ELF-1 (cell line): Measurements from ENCODE around the gene AKAP6.
"Not testable (repeated sequence)": the region's sequence is repeated elsewhere in the genome, so short reads cannot be mapped to it uniquely, and the experiment has no call there.

Experiments used
- DNase-seq: peaks from one replicate; pipeline ENCODE4 v3.0.0-alpha.2; 2016; ENCODE audit warnings: low read depth, low spot score

AKAP6 gene

DNA sequence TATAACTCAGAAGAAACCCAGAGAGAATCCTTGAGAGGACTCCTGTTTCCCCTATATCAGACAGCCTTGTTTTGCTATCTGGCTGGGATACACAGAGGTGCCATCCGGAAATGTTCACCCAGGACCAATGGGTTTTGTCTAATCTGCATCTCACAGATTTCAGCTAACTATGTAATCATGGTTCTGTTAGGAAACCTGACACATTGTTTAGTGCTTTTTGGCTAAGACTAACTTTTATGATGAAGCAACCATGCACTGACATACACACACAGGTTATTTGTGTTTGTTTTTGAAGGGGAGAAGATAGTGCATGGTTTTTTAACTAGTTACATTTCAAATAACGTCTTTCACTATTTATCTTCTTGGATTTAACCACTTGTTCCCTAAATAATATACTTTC, 245.2 kb downstream of the AKAP6 start:
- DNase-seq = no peak

GRCh38 chr14:32576088-32576795, 247.1 kb downstream of the AKAP6 start:
- no peak for DNase-seq

DNA sequence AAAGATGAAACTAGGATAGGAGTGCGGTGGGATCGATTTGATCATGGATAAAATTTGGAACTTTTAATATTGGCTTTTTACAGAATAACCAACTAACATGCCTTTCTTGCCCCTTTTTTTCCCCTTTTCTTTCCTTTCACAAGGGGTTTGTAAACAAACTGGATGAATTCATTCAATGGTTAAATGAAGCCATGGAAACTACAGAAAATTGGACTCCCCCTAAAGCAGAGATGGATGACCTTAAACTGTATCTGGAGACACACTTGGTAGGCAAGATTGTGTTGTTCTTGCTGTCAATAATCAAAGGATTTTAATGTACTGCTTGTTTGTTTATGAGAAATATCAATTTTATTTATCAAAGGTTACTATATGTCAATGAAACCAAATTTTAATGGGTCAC, 247.9 kb downstream of the AKAP6 start:
- no peak for DNase-seq

- DNase-seq = no peak
These were observed 249.1 kb downstream of the AKAP6 start for GRCh38 chr14:32578181-32578580.

- not testable (repeated sequence) for DNase-seq
These were observed 254.3 kb downstream of the AKAP6 start for GRCh38 chr14:32583427-32583826.

DNA sequence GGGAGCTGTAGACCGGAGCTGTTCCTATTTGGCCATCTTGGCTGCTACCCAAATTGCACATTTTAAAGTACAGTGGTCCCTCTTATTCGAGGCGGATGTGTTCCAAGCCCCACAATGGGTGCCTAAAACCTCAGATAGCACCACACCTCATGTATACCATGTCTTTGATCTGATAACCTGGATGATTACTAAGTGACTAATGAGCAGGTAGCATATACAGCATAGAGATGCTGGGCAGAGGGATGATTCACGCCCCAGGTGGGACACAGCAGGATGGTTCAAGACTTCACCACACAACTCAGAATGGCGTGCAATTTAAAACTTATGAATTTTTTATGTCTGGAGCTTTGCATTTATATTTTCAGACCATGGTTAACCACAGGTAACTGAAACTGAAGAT, 255.0 kb downstream of the AKAP6 start:
- no peak for DNase-seq

- DNase-seq = no peak
These were observed 258.4 kb downstream of the AKAP6 start for GRCh38 chr14:32587461-32587860.

GRCh38 chr14:32588448-32589320, 259.6 kb downstream of the AKAP6 start:
- DNase-seq = no peak

DNA sequence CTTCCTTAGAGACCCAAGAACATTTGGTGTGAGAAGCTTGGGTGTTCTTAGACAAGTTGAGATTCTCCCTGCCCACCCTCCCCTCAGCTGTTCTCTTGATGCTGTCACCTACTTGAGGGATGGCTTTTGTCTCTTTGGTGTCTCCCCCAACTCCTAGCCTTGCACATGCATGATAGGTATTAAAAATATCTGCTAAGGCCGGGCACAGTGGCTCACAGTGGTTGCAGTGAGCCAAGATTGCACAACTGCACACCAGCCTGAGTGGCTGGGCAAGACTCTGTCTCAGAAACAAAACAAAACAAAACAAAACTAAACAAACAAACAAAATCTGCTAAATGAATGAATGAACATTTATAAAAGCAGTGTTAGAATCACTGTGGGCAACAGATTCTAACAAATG, 261.1 kb downstream of the AKAP6 start:
- no peak for DNase-seq

GRCh38 chr14:32593290-32593942, 264.3 kb downstream of the AKAP6 start:
- DNase-seq = no peak

DNA sequence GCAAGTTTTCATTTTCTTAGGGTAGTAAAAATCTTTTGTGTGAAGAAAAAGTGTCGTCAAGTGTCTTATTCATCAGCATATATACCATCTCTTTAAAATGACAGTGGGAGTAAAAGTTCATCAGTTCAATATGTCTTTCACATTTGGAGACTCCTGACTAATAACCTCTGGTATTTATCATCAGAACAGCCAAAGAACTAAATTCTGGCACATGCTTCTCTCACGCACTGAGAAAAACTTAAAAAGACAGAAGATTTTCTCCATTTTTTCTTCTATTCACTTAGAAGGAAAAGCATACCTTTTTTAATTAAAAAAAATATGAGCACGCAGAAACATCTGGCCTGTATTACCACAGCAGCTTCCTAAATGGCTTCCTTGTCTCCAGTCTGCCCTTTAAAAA, 265.7 kb downstream of the AKAP6 start:
- DNase-seq = no peak

DNA sequence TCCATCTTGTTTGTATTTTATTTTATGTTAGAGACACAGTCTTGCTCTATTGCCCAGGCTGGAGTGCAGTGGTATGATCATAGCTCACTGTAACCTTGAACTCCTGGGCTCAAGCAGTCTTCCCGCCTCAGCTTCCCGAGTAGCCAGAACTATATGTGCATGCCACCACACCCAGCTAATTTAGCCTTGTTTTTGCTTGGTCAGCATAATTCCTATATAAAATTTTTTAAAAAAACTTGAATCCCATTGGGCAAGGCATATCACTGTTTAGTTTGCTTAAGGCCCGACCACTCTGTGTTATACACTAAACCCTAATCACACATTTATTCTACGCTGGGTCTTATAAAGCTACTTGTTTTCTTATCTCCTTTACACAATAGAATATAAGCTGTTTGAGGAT, 266.4 kb downstream of the AKAP6 start:
- DNase-seq = no peak

GRCh38 chr14:32596390-32596789, 267.3 kb downstream of the AKAP6 start:
- DNase-seq = no peak

- DNase-seq = no peak
These were observed 268.7 kb downstream of the AKAP6 start for GRCh38 chr14:32597771-32598170.

DNA sequence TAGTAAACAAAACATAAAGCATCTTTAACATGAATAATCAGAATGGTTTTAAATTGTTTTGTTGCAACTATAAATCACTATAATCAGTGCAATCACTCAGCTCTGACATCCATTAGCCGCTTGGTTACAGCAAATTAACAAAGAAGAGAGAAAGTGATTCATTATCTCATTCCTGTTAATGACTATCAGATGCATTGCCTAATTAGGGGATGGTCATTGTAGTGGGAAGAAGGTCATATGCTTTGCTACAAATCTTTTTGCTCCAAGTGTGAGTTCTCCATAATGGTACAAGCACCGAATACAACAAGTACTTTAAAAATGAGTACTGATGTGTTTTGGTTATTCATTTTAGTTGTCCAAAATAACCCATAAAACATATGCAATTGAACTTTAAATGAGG, 272.0 kb downstream of the AKAP6 start:
- DNase-seq = no peak

DNA sequence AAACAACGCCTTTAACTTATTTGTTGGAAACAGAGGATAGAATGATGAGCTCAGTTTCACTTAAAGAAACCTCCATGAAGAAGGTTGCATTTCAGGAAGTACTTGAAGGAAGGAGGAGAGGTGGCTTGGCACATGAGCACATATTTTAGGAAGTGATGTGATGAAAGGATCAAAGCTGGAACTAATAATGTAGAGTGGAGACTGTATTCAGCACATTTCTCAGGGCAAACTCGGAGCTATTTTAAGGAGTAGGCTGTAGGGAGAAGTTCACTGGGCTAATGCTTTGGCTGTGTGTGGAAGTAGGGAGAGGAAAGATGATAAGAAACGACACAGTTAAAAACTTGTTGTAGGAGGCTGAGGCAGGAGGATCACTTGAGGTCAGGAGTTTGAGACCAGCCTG, 272.8 kb downstream of the AKAP6 start:
- DNase-seq = no peak

DNA sequence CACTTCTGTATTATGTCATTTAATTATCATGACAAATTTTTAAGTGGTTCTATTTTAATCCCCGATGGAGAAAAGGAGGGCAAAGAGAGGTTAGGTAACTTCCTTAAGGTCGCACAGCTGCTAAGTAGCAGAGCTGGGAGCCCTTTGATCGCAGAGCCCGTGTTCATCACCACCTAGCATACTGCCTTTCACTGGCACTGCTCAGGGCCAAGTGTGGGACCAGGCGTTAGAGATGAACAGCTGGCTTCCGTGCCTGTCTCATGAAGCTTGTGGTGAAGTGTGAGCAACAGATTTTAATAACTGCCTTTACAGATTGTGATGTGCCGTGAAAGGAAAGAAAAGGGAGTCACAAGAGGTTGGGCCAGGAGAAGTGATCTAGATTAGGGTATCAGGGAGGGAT, 273.6 kb downstream of the AKAP6 start:
- no peak for DNase-seq

DNA sequence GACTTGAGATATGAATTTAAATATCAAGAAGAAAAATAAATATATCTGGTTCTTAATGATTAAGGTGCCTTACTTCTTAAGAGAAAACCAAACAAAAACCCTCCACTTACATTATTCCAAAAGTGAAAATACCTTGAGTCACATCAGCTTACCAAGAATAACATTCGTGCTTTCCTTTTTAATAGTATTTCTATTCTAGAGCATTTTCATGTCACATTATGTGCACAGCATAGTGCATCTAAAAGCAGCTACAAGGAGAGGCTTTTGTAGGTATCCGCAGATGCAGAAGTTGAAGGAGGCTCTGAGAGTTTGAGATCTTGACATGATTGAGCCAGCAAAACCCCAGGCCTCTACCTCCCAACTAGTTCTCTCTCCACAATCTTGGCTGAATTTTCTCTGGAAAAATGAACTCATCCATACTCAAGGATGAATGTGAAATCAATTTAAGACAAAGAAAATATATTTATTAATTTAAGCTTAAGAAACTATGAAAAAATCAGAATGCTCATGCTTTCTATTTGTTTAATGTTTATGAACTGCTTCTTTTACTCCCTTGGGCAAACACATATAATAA, 275.0 kb downstream of the AKAP6 start:
- no peak for DNase-seq

- no peak for DNase-seq
These were observed 277.2 kb downstream of the AKAP6 start for GRCh38 chr14:32606301-32606700.

GRCh38 chr14:32607399-32607798, 278.3 kb downstream of the AKAP6 start:
- no peak for DNase-seq

- no peak for DNase-seq
These were observed 279.8 kb downstream of the AKAP6 start for GRCh38 chr14:32608857-32609256.

DNA sequence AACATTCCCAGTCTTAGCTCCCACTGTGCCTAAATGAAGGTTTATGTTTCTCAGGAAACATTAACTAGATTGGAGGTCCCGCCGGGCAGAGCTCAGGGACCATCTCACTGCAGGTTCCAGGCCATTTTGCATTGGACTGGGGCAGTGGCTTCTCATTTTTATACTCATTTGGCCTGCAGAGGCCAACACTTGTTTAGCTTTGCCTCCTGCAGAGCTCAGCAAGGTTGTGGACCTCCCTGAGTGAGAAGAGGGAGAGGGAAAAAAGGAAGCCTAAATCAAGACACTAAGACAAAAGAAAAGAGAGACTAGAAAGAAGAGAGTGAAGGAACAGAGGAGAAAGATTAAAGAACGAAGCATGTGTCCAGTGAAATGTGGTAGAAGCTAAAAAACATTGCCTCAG, 280.3 kb downstream of the AKAP6 start:
- no peak for DNase-seq
